ENCODE measurements around the gene FSHR. TPM values are rescaled to one million over a fixed set of nuclear protein-coding genes. Genes with fewer than 3 reads are reported as not detected.

FSHR gene
- total RNA-seq, 2 donors from 2014 or later: not detected

GRCh38 chr2:48954311-48954710 is 200.0 kb downstream of the FSHR start:
- ATAC-seq: no peak
- Mint-ChIP-seq H3K36me3 (no peaks in the 10 kb centered on the region), H3K27ac (no peak overlapping the region), H3K9me3 (no peaks in the 10 kb centered on the region)
- DNase-seq (ENCODE audit: low spot score in 2 of 2): no peak

DNA sequence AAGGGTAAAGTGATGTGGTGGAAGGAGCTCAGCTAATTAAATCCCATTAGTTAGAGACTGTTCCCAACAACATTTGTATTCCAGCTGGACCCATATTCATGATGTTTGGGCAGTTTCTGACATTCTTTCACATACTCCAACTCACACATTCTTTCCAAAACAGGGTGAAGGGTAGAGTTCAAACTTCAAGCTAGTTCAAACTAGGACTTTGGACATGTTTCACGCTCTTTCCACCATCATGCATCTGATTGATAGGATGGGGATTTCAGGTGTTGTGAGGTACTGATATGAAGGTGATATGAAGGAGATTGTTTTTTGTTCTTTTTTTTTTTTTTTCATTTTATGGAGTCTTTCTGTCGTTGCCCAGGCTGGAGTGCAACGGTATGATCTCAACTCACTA is 201.7 kb downstream of the FSHR start:
- H3K27ac Mint-ChIP-seq: no peak overlapping the region
- no peaks in the 10 kb centered on the region for H3K36me3 Mint-ChIP-seq
- no peaks in the 10 kb centered on the region for H3K9me3 Mint-ChIP-seq
- DNase-seq (ENCODE audit: low spot score in 2 of 2): no peak
- no peak for ATAC-seq

DNA sequence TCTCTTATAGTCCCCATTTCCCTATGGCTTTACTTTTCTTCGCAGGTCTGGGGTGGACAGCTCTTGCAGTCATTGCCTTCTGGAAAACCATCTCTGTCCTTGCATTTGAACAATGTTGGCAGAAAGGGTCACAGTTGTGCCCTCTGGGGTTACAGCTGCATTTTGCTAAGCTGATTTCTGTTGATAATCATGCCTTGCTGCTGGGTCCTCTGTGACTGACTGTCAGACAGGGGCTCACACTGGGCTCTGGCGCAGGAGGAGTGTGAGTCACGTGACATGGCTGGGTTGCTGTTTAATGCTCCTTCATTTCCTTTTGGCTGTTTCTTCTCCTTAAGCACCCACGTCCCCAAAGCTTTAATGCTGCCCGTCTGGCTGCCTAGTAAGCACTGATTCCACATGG is 202.2 kb downstream of the FSHR start:
- DNase-seq (ENCODE audit: low spot score in 2 of 2): no peak
- Mint-ChIP-seq H3K36me3 (no peaks in the 10 kb centered on the region), H3K27ac (no peak overlapping the region), H3K9me3 (no peaks in the 10 kb centered on the region)
- no peak for ATAC-seq

- H3K9me3 Mint-ChIP-seq: no peaks in the 10 kb centered on the region
- H3K36me3 Mint-ChIP-seq: no peaks in the 10 kb centered on the region
- ATAC-seq: no peak
- no peak overlapping the region for H3K27ac Mint-ChIP-seq
- DNase-seq (ENCODE audit: low spot score in 2 of 2): no peak
These were observed 205.8 kb downstream of the FSHR start for GRCh38 chr2:48948400-48949125.

- peak in 1 of 2 donors; percentile 9 for DNase-seq (ENCODE audit: low spot score in 2 of 2)
- ATAC-seq: peak; percentile 58 to 85
- Mint-ChIP-seq H3K9me3 (no peaks in the 10 kb centered on the region), H3K36me3 (no peaks in the 10 kb centered on the region), H3K27ac (no peak overlapping the region)
These were observed 207.8 kb downstream of the FSHR start for GRCh38 chr2:48946449-48947048.

- Mint-ChIP-seq H3K27ac (no peak overlapping the region), H3K9me3 (no peaks in the 10 kb centered on the region)
- ATAC-seq: no peak
These were observed 209.4 kb downstream of the FSHR start for GRCh38 chr2:48944956-48945355.

GRCh38 chr2:48943436-48943835 is 210.9 kb downstream of the FSHR start:
- no peak for DNase-seq (ENCODE audit: low spot score in 2 of 2)
- Mint-ChIP-seq H3K9me3 (no peaks in the 10 kb centered on the region), H3K27ac (no peak overlapping the region), H3K36me3 (no peaks in the 10 kb centered on the region)
- ATAC-seq: no peak

More at GRCh38 chr2:48944956-48945355, 209.4 kb downstream of the FSHR start:
- no peak for DNase-seq (ENCODE audit: low spot score in 2 of 2)
- H3K36me3 Mint-ChIP-seq: no peaks in the 10 kb centered on the region

GRCh38 chr2:48941908-48942307 is 212.4 kb downstream of the FSHR start:
- ATAC-seq (no peak), DNase-seq (ENCODE audit: low spot score in 2 of 2) (no peak)
- Mint-ChIP-seq H3K9me3 (no peaks in the 10 kb centered on the region), H3K36me3 (no peaks in the 10 kb centered on the region), H3K27ac (no peak overlapping the region)

GRCh38 chr2:48941456-48941855 is 212.9 kb downstream of the FSHR start:
- Mint-ChIP-seq H3K36me3 (no peaks in the 10 kb centered on the region), H3K27ac (no peak overlapping the region), H3K9me3 (no peaks in the 10 kb centered on the region)
- no peak for DNase-seq (ENCODE audit: low spot score in 2 of 2)
- no peak for ATAC-seq

DNA sequence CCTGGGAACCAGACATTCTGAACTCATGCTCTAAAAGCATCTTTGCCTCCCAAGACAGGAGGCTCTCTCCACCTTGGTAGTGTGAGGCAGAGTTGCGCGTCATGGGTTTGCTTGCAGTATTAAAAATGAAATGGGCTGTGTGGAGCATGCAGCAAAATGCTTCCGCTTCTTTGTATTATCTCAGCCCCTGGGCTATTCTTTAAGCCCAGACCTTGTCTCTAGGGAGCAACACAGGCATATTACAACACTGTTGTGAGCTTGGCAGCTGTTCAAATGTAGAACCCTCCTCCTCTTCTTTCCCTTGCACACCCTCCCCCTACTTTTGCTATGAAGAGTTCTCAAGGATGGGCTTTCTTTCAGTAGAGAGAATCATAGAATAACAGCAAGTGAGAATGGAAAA is 213.7 kb downstream of the FSHR start:
- ATAC-seq: no peak
- no peaks in the 10 kb centered on the region for H3K36me3 Mint-ChIP-seq
- no peak for DNase-seq (ENCODE audit: low spot score in 2 of 2)
- no peaks in the 10 kb centered on the region for H3K9me3 Mint-ChIP-seq
- no peak overlapping the region for H3K27ac Mint-ChIP-seq

- no peak overlapping the region for H3K27ac Mint-ChIP-seq
- H3K9me3 Mint-ChIP-seq: no peaks in the 10 kb centered on the region
- no peak for ATAC-seq
- no peaks in the 10 kb centered on the region for H3K36me3 Mint-ChIP-seq
- no peak for DNase-seq (ENCODE audit: low spot score in 2 of 2)
These were observed 215.1 kb downstream of the FSHR start for GRCh38 chr2:48939232-48939631.

DNA sequence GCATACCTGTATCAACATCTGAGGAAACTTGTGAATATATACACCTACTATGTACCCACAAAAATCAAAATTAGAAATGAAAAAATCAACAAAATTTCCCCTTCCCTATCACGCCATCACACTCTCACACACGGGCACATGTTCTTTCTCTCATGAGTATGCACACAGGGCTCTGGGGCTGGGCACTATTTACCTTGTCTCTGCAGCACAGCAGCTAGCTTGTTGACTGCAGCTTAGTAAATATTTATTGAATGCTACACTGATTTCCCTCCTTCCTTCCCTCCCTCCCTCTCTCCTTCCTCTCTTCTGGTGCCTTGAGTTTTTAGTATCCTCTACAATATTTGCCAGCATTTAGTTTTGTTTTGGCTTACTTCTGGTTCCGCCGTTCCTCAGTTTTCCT is 216.1 kb downstream of the FSHR start:
- ATAC-seq (no peak), DNase-seq (ENCODE audit: low spot score in 2 of 2) (no peak)
- no peaks in the 10 kb centered on the region for H3K36me3 Mint-ChIP-seq
- no peaks in the 10 kb centered on the region for H3K9me3 Mint-ChIP-seq
- H3K27ac Mint-ChIP-seq: no peak overlapping the region

GRCh38 chr2:48934807-48935206 is 219.5 kb downstream of the FSHR start:
- Mint-ChIP-seq H3K36me3 (no peaks in the 10 kb centered on the region), H3K9me3 (no peaks in the 10 kb centered on the region), H3K27ac (no peak overlapping the region)
- ATAC-seq (no peak), DNase-seq (ENCODE audit: low spot score in 2 of 2) (no peak)

DNA sequence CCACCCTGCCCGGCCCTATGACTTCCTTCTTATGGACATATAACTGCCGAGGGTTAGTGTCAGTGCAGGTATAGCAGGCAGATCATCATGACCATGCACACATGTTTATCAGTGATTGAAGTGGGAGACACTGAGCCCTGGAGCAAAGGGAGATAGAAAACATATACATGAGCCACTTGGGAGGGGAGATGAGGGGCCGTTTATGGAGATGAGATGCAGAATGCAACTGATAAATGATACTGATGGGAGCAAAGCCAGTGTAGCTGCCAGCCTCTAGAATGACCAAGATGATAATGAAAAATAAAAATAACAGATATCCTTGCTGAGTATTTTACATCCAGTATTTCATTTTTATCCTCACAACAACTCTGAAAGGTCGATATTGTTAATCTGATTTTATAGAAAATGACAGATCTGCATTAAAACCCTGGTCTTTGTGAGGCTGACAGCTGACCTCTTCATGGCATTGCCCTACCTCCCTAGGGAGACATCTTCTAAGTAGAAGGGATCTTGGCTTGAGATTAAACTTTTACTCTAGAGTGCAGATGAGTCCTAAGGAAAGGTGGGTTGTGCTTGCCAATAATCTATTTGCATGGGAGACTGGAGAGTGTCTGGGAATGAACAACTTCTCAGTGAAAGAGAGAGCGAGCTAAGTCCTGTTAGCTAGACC is 220.4 kb downstream of the FSHR start:
- H3K9me3 Mint-ChIP-seq: peaks cover 0 to 3% of the 10 kb centered on the region in 2 donors

DNA sequence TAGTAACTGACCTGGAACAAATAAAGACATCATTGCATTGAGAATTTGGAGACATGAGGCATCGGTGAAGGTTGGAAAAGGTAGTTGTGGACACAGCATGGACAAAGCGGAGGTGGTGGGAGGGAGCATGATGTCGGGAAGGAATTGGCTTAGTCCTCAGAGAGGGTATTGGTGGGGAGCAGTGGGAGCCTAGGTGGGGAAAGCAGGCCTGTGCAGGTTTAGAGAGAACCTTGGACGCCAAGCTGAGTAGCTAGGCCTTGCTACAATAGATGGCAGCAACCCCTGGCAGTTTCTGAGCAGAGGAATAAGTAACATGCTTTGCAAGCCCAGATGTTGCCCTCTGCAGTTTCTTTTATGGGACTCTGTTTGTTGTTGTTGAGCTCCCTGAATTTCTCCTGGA is 221.6 kb downstream of the FSHR start:
- ATAC-seq (no peak), DNase-seq (ENCODE audit: low spot score in 2 of 2) (no peak)
- H3K27ac Mint-ChIP-seq: no peak overlapping the region
- H3K9me3 Mint-ChIP-seq: peaks cover 0 to 4% of the 10 kb centered on the region in 2 donors
- no peaks in the 10 kb centered on the region for H3K36me3 Mint-ChIP-seq

More for the DNA sequence above, 220.4 kb downstream of the FSHR start:
- ATAC-seq: no peak
- no peak for DNase-seq (ENCODE audit: low spot score in 2 of 2)
- no peaks in the 10 kb centered on the region for H3K36me3 Mint-ChIP-seq
- H3K27ac Mint-ChIP-seq: no peak overlapping the region

GRCh38 chr2:48929571-48930301 is 224.6 kb downstream of the FSHR start:
- Mint-ChIP-seq H3K36me3 (no peaks in the 10 kb centered on the region), H3K27ac (no peak overlapping the region), H3K9me3 (peaks cover 3 to 8% of the 10 kb centered on the region in 2 donors)
- ATAC-seq (no peak), DNase-seq (ENCODE audit: low spot score in 2 of 2) (no peak)

- H3K27ac Mint-ChIP-seq: no peak overlapping the region
- DNase-seq (ENCODE audit: low spot score in 2 of 2): no peak
- peaks cover 8 to 24% of the 10 kb centered on the region in 2 donors for H3K9me3 Mint-ChIP-seq
- ATAC-seq: no peak
- peaks cover 0 to 5% of the 10 kb centered on the region in 2 donors for H3K36me3 Mint-ChIP-seq
These were observed 227.0 kb downstream of the FSHR start for GRCh38 chr2:48927355-48927754.
